ENCODE data around the gene SF3B3.

DNA sequence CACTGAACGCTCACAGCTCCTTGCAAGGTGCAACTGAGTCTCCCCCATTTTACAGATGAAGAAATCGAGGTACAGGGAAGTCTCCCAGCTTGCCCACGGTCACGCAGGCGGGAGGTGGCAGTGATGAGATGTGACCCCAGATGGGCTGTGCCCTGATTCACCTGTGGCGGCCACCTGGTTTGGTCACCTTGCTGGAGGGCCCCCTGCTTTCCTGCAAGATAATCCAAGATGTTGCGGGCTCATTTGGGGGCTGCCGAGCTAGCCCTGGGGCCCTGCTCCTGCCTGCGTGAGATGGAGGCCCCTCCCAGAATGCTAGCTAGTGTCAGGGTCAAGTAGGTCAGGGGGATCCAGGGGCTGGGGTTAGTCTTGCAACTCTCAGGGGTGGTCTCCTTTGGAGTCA lies 63.1 kb downstream of the SF3B3 start:
- TF ChIP-seq GATA2 (IDR thresholded peaks at IDR 0.05; ENCODE audit: low read depth, low read length) (no peak), GATA3 (IDR thresholded peaks at IDR 0.05; ENCODE audit: low read depth, low read length) (no peak)

All from SH-SY5Y (cell line).